IPS-NIHi11 (cell line): ENCODE results near the gene HDDC2.

Experiments
- DNase-seq: peaks from one replicate; pipeline ENCODE4 v3.0.0; 2012; ENCODE audit warnings: mixed read lengths, low spot score

Gene HDDC2

DNA sequence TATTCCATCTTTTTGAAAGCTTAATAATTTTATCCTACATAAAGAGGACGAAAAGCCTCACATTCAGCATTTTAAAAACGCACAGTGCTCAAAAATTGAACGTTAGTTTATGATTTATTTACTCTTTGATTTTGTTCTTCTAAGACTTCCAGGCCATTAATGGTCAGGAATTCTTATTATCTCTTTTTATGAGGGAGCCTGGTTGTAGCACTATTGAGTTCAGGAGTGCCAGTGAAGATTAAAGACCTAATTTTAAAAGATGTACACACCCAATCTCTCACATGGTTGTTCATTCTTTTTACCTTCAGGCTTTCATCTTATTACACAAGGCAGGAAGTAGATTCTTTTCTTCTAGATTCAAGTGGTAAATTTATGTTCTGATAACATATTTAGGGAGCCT, 68.6 kb downstream of the HDDC2 start:
- no peak for DNase-seq

DNA sequence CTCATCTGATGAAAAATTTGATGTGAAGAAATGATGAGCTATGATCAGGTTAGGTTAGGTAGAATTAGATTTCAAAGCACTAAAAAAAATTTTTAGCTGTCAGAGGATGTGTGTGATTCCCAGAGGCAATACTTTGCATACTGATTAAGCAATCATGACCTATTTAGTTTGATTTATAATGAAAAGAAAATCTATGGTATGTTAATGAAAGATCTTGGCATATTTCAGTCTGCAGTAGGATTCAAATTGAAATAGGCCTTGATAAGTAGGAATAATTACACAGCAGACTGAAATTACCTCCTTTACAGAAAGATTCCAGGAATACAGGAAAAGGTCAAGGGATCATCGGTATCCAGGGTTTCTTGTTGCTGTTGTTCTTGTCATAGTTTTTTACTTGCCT, 69.3 kb downstream of the HDDC2 start:
- no peak for DNase-seq

DNA sequence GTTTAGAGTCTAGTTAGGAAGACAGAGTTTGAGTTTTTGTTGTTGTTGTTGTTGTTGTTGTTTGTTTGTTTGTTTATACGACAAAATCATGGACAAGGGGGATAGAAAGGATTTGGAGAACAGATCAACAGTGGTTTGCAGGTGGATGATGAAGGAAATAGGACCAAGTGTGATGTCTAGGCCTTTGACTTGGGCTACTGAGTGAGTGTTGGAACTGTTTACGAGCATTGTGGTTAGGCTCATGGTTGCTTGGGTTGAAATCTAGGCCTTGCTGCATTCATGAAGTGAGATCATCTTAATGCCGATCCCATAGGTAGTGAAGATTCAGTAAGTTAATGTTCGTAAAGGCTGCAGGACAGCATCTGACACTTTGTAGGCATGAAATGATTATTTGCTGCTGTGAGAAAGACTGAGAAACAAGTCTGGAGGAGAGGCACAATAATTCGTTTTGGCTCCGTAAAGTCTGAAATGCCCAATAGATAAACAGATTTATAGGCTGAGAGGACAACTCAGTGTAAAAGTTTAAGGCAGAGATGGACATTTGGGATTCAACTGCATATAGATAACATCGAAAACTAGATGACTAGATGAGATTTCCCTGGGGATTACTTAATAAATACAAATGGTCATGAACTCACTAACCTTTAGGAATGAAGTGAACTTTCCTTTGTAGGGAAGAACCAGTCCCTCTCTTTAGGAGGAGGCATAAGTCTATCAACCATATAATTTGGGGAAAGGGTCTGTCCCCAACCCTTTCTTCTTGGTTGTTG, 70.0 kb downstream of the HDDC2 start:
- no peak for DNase-seq

DNA sequence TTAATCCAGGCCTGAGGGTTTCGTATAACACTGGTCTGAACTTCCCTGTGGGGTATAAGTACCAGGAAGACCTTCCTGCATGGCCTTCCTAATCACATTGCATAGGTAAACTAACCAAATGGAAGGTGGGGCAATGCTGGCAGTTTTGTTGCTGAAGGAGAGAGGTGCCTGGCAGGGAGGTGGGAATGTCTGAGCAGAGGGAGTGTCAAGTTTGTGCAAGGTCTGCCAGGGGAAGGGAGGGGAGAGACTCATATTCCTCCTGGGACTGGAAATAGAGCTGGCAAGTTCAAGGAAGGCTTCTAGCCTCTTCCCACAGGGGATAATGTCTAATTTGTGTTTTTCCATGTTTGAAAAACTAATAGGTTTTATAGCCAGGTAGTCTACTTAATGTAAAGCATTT, 70.6 kb downstream of the HDDC2 start:
- DNase-seq = no peak

DNA sequence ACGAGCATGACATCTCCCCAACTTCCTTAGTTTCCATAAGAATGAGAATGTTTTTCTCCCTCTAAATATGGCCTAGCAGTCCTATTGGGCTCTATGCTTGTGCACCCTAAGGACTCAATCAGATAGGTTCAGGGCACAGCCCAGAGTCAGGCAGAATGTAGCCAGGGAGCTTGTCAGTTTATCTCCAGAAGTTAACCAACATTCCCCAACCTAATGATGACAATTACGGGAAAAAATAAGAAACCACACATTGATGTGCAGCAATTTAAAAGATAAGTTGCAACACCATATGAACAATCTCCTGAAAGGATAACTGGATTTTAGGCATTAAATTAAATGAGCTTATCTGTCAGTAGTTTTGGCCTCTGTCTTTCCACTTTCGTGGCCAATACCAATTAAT, 71.1 kb downstream of the HDDC2 start:
- no peak for DNase-seq

DNA sequence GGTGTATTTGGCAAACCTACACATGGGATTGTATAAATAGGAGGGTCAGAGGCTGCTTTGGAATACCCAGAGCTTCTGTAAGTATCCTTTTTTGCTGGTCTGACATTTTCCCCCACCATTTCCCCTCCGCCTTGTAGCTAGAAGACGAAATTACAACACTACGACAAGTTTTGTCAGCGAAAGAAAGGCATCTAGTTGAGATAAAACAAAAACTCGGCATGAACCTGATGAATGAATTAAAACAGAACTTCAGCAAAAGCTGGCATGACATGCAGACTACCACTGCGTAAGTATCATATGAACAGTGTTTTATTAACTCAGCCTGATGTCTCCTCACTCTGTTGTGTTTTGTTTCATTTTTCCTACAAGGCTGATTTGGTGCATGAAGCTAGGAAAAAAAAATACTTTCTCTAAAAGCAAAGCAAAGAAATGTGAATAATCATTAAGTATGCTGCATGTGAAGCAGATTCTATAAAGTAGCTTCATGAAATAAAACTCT, 72.7 kb downstream of the HDDC2 start:
- no peak for DNase-seq

DNA sequence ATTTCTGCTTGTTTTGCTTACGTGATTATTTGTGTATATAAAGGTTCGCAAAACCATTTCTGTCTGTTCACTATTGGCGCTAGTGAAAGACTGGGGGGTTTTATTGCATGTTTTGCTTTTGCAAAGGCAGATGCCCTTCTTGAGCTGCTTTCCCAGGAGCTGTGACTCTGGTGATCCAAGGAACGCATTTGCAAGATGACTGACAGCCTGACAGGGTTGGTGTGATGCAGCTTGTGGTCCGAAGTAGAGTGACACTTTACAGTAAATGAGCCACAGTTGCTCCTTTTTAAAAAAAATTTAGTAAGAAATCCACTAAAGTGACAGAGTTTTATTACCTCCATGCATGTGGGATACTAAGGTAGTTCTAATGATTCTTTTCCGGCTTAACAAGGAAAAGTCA, 74.5 kb downstream of the HDDC2 start:
- no peak for DNase-seq
